GM12878 (cell line): ENCODE measurements around the gene LBR. TPM values are rescaled to one million over a fixed set of nuclear protein-coding genes. Genes with fewer than 3 reads are reported as not detected.
"Not testable (repeated sequence)": the region's sequence is repeated elsewhere in the genome, so short reads cannot be mapped to it uniquely, and the experiment has no call there.

Experiments
- ATAC-seq: fragments of 200-7000 bp; cut with Tn5 transposase; 3 replicates; pipeline ENCODE4 v1.9.1; 2020; ENCODE audit warnings: mild to moderate bottlenecking, moderate library complexity
- BruUV-seq: library from RNA; stranded (reverse); fragments of 400-500 nt; replicated peaks from 2 replicates; lab custom pipeline; 2021; lab: Mats Ljungman, UMichigan
- CTCF ChIA-PET: fragments of 300-600 bp; sonication (Branson Sonifier 250); formaldehyde crosslinking; extraction: SDS; loops from one replicate; lab custom pipeline; 2021; ENCODE audit warnings: inconsistent platforms; lab: Yijun Ruan, JAX
- POLR2A ChIA-PET: fragments of 350-600 bp; formaldehyde crosslinking; extraction: SDS; loops from one replicate; lab custom pipeline; 2021; ENCODE audit warnings: inconsistent platforms; lab: Charles Lee
- RAD21 ChIA-PET: fragments of 300-600 bp; sonication (Branson Sonifier 250); formaldehyde crosslinking; loops from one replicate; lab custom pipeline; 2023; ENCODE audit warnings: antibody characterized with exemption; ENCODE audit not compliant: unreplicated experiment; lab: Charles Lee
- SMC1A ChIA-PET: fragments of 300-600 bp; sonication (Branson Sonifier 250); formaldehyde crosslinking; loops from one replicate; lab custom pipeline; 2023; ENCODE audit not compliant: unreplicated experiment, uncharacterized antibody; lab: Charles Lee
- DNase-seq: peaks from one replicate; pipeline ENCODE4 v3.0.0-alpha.2; 2011; ENCODE audit warnings: low read depth, low spot score
- FAIRE-seq: peaks from 3 replicates; lab custom pipeline; 2011; peaks lifted over from hg19 to GRCh38; lab: Jason Lieb, UNC
- H2AFZ ChIP-seq: 2 replicates; pipeline ENCODE4 v1.6.0; 2011; ENCODE audit warnings: low read depth, low read length, control low read depth; ENCODE audit not compliant: control insufficient read depth
- H3K27ac ChIP-seq: 2 replicates; pipeline ENCODE4 v1.5.1; 2011; ENCODE audit warnings: control low read depth; ENCODE audit not compliant: control insufficient read depth, insufficient read depth
- H3K27me3 ChIP-seq, 2 experiments: replicated peaks in 1 of 2; 2 replicates each; pipeline versions ENCODE4 v1.6.0 to v1.6.1; 2011; ENCODE audit warnings: low read length in 1 of 2; ENCODE audit not compliant: control insufficient read depth in 2 of 2, insufficient read depth in 2 of 2
- H3K36me3 ChIP-seq, 2 experiments: 2 replicates each; pipeline ENCODE4 v1.5.1; 2011; ENCODE audit warnings: low read length in 1 of 2; ENCODE audit not compliant: control insufficient read depth in 2 of 2, insufficient read depth in 2 of 2
- H3K4me1 ChIP-seq: 2 replicates; pipeline ENCODE4 v1.6.1; 2011; ENCODE audit warnings: mild to moderate bottlenecking, low read length, moderate library complexity, mixed read lengths; ENCODE audit not compliant: control insufficient read depth, insufficient read depth
- H3K4me2 ChIP-seq: 2 replicates; pipeline ENCODE4 v1.6.0; 2011; ENCODE audit warnings: control low read depth; ENCODE audit not compliant: control insufficient read depth, insufficient read depth
- H3K4me3 ChIP-seq: fragments of 200-600 bp; sonication (generic); 2 replicates; pipeline ENCODE4 v1.5.1; 2016
- H3K79me2 ChIP-seq: 2 replicates; pipeline ENCODE4 v1.6.0; 2011; ENCODE audit warnings: low read length; ENCODE audit not compliant: control insufficient read depth, insufficient read depth
- H3K9ac ChIP-seq: 2 replicates; pipeline ENCODE4 v1.8.0; 2011; ENCODE audit warnings: low read length, control low read depth, mixed read lengths; ENCODE audit not compliant: control insufficient read depth, insufficient read depth
- H3K9me3 ChIP-seq: replicated peaks from 3 replicates; pipeline ENCODE4 v1.5.1; 2011; ENCODE audit warnings: mild to moderate bottlenecking, low read length; ENCODE audit not compliant: control insufficient read depth, insufficient read depth
- H4K20me1 ChIP-seq: 2 replicates; pipeline ENCODE4 v1.6.0; 2011; ENCODE audit not compliant: control insufficient read depth, insufficient read depth
- CUX1 ChIP-seq: IDR thresholded peaks from 2 replicates; pipeline ENCODE4 v1.6.1; 2012; ENCODE audit warnings: improper control_type of control experiment, low read depth, low read length; ENCODE audit not compliant: insufficient replicate concordance
- WGBS: methylation state at CpG from one replicate; pipeline ENCODE4 v1.1.6; 2016; ENCODE audit warnings: low lambda C conversion rate; ENCODE audit not compliant: insufficient replicate concordance, insufficient coverage; ENCODE audit errors: missing lambda C conversion rate; 5-methylcytosine and 5-hydroxymethylcytosine counted together
- in situ Hi-C: fragments of 300-500 bp; cut with MboI; formaldehyde crosslinking; loops from 9 replicates; pipeline ENCODE4 v1.14.3; 2018; ENCODE audit warnings: mixed read lengths
- intact Hi-C: fragments of 100-400 bp; cut with micrococcal nuclease; formaldehyde crosslinking; loops from one replicate; pipeline ENCODE4 v1.14.2; 2022; ENCODE audit not compliant: unreplicated experiment
- polyA plus RNA-seq, 11 experiments: library from polyadenylated mRNA; depleted of rRNA in 4 of 11; unstranded in 6 of 11; stranded (reverse) in 5 of 11; fragments of >200 nt; fragmentation: Nextera tagmentation in 4 of 11; fragmentation: Illumina TruSeq in 1 of 11; extraction: Ambion mirVana in 4 of 11; extraction: Trizol in 1 of 11; gene quantifications; 1 replicate in 1 of 11; 2 replicates in 10 of 11; pipeline versions ENCODE4 v1.2.1 to v1.2.3, GENCODE V29; 2011 to 2016; ENCODE audit warnings: inconsistent platforms in 2 of 11, missing spikeins in 2 of 11, low read depth in 1 of 11
- total RNA-seq, 4 experiments: library from RNA; depleted of rRNA in 3 of 4; stranded (reverse); fragments of >200 nt in 3 of 4; fragmentation: Illumina TruSeq in 1 of 4; extraction: Trizol in 1 of 4; gene quantifications; 2 replicates each; pipeline versions ENCODE4 v1.2.1 to v1.2.3, GENCODE V29; 2013 to 2021

The LBR gene
- total and polyA plus RNA-seq, 10 of the 15 experiments (the other 5 are each of a cell fraction or from before 2014, with no cell fraction given), result 81.8 to 178 (median 114) TPM

GRCh38 chr1:225474439-225474985 lies 46.7 kb upstream of the LBR start:
- CTCF ChIA-PET, result interaction anchor here (0.6 to 3.8 kb wide), 32 partner anchors 9 to 644 kb away, joined by 3 to 32 read pairs (median 4); partner anchors contain the start of gene PYCR2
- ATAC-seq (no peak), FAIRE-seq (peak; percentile 86), DNase-seq (no peak)
- intact Hi-C loops, result loop anchor here (2.0 to 10.0 kb wide), 4 partner anchors 180 to 710 kb away; partner anchors contain the start of genes ACBD3 and ENAH
- Histone ChIP-seq H2AFZ (no peak overlapping the region; the same call in 1 of the 2 replicates), H3K36me3 (no peaks in the 10 kb centered on the region), H3K9ac (no peak overlapping the region), H3K4me2 (no peak overlapping the region), H3K9me3 (no peaks in the 10 kb centered on the region; the same call in 2 of the 3 replicates), H3K4me1 (peaks cover 20% of the 10 kb centered on the region), H3K79me2 (no peaks in the 10 kb centered on the region), H3K4me3 (no peak overlapping the region), H3K27me3 (no peaks in the 10 kb centered on the region), H4K20me1 (no peaks in the 10 kb centered on the region), H3K27ac (no peak overlapping the region)
- RAD21 ChIA-PET, result interaction anchor here (0.6 to 1.5 kb wide), 7 partner anchors 156 to 592 kb away, joined by 3 to 5 read pairs (median 3); no protein-coding TSS in a partner anchor
- SMC1A ChIA-PET, result interaction anchor here (0.8 to 1.7 kb wide), 7 partner anchors 15 to 509 kb away, joined by 3 to 10 read pairs (median 4); partner anchors contain the start of gene SRP9
- POLR2A ChIA-PET, result no interaction called here
- BruUV-seq, result no TSS peak
- TF ChIP-seq CUX1, result no peak
- in situ Hi-C loops, result loop anchor here (10.0 kb wide), 1 partner anchor 300 kb away; the partner anchor contains the start of gene SRP9
- WGBS, result 22% methylated on average over 13 of the region's 13 CpGs

GRCh38 chr1:225473676-225474438 lies 46.0 kb upstream of the LBR start:
- not testable (repeated sequence) for DNase-seq, H3K36me3 ChIP-seq, H3K27ac ChIP-seq, H3K9ac ChIP-seq, H3K4me3 ChIP-seq, H2AFZ ChIP-seq, H3K4me2 ChIP-seq, FAIRE-seq, H3K27me3 ChIP-seq, BruUV-seq, H3K9me3 ChIP-seq, H3K79me2 ChIP-seq, ATAC-seq, H4K20me1 ChIP-seq
- ChIA-PET RAD21 (interaction anchor here (0.7 to 1.3 kb wide), 5 partner anchors 47 to 513 kb away, joined by 3 to 4 read pairs (median 3); no protein-coding TSS in a partner anchor), SMC1A (interaction anchor here (0.8 to 1.7 kb wide), 10 partner anchors 44 to 513 kb away, joined by 3 to 10 read pairs (median 4); partner anchors contain the start of gene SRP9), POLR2A (interaction anchor here (1.0 kb wide), 1 partner anchor 526 kb away, joined by 4 read pairs; no protein-coding TSS in a partner anchor), CTCF (interaction anchor here (0.6 to 3.8 kb wide), 26 partner anchors 8 to 645 kb away, joined by 3 to 32 read pairs (median 4); partner anchors contain the start of gene PYCR2)
- 69% methylated on average over 23 of the region's 26 CpGs for WGBS
- intact Hi-C loops (loop anchor here (2.0 to 10.0 kb wide), 4 partner anchors 181 to 711 kb away; partner anchors contain the start of genes ACBD3 and ENAH), in situ Hi-C loops (loop anchor here (10.0 kb wide), 1 partner anchor 301 kb away; the partner anchor contains the start of gene SRP9)
- H3K4me1 ChIP-seq, result peaks cover 20% of the 10 kb centered on the region
